NCI-H1694 (cell line): Measurements from ENCODE around the gene MTRFR.
"Not testable (repeated sequence)": the region's sequence is repeated elsewhere in the genome, so short reads cannot be mapped to it uniquely, and the experiment has no call there.

ENCODE experiments used
- DNase-seq: peaks from one replicate; lab custom pipeline; 2025; lab: John Stamatoyannopoulos, UW

The MTRFR gene

GRCh38 chr12:123248996-123249741, 15.9 kb downstream of the MTRFR start:
- not testable (repeated sequence) for DNase-seq

GRCh38 chr12:123250471-123251383, 17.5 kb downstream of the MTRFR start:
- DNase-seq = peak; percentile 93

DNA sequence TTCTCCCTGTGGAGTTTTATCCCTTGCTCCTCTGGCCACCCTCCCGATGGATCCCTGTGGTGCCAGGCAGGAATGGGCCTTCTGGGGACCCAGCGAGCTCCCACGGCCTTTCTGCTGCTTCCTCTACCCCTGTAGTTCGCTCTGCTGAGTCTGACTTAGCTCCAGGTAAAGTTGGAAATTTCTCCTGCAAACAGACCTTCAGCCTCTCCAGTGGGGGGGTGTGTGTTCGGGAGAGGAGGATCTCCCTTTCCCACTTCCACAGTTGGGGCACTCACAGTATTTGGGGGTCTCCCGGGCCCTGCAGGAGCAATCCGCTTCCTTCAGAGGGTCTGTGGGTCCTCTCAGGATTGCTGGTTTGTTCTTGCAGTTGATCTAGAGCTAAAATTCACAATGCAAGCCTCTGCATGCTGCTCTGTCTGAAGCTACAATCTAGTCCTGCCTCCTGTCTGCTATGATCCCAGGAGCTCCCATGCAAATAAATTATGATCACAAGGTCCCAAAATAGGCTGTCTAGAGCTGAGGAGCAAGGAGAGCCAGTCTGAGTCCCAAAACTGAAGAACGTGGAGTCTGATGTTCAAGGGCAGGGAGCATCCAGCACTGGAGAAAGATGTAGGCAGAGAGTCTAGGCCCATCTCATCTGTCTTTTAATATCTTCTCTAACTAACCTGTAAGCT, 18.3 kb downstream of the MTRFR start:
- peak; percentile 49 for DNase-seq

DNA sequence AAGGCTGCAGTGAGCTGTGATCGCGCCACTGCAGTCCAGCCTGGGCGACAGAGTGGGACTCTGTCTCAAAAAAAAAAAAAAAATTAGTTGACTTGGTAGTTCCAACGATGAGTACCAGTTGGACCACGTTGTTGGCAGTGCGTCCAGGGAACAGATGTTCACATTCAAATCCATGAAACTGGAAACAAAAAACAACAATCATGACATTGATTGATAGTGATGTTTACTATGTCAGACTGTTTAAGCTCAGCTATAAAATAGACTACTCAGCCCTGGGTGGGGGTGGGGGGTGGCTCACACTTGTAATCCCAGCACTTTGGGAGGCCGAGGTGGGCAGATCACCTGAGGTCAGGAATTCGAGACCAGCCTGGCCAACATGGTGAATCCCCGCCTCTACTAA, 19.1 kb downstream of the MTRFR start:
- DNase-seq = peak; percentile 92

DNA sequence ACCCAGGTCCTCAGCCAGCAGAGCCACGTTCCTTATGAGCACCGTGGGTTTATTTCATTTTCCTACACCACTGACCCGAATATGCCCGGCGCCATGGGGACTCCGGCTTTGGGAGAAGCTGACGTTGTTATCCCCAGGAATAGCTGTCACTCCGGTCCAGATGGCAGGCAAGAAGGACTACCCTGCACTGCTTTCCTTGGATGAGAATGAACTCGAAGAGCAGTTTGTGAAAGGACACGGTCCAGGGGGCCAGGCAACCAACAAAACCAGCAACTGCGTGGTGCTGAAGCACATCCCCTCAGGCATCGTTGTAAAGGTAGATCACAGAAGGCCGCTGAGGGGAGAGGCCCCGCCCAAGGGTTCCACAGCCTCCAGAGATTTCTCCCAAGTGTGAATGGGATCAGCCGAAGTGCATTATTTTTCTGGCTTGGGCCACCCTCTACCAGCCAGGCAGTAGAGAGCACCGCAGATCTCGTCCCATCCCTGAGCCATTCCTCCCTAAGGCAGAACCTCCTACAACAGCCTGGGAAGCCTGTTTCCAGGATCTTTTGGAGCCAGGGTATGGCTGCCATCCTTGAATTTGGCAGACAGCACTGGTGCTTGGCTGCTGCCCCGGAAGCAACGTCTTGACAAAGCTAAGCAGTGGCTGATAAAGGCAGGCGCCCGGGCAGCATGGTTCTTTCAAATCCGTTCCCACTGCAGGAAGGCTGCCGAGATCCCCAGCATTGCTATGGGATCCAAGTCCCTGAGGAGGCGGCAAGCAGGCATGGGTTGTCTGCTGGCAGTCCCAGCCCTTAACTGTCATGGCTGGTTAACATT, 20.6 kb downstream of the MTRFR start:
- peak; percentile 45 for DNase-seq

DNA sequence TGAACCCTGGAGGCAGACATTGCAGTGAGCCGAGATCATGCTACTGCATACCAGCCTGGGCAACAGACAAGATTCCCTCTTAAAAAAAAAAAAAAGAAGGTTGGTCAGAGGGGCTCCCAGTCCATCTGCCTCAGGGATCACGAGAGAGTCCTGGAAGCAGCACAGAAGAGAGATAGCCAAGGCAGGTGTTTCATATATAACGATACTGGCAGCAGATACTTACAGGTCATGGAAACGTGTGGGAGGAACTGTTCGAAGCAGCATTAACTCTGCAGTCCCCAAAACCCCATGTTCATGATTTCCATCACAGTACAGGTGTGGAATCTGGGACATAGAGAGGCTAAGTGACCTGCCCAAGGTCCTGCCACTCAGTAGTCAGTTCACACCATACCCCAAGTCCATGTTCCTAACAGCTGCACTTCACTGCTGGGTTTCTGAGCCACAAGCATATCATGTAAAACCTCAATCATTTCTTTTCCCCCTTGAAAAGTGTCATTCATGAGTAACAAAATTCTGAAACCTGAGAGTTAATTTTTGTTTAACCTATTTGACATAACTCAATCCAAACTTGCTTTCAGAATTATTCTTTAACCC, 21.7 kb downstream of the MTRFR start:
- DNase-seq = no peak

- no peak for DNase-seq
Observed at GRCh38 chr12:123258593-123258992, 25.4 kb downstream of the MTRFR start.

DNA sequence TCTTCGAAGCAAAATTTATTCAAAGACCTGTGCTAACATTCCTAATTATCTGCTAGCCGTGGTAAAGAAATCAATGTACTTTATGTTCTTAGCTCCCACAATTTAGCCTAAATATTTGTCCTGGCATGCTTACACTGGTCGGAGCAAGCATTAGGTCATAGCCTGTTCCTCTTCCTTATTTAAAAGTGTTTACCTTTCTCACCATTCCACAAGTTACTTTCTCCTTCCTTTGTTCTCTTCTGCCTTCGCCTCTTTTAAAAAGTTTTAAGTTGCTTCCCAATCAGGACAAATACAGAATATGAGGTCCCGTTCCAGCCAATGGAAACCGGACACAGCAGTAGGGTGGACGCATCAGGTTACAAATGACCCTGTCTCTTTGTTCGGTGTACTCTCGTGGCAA, 26.8 kb downstream of the MTRFR start:
- DNase-seq = no peak

DNA sequence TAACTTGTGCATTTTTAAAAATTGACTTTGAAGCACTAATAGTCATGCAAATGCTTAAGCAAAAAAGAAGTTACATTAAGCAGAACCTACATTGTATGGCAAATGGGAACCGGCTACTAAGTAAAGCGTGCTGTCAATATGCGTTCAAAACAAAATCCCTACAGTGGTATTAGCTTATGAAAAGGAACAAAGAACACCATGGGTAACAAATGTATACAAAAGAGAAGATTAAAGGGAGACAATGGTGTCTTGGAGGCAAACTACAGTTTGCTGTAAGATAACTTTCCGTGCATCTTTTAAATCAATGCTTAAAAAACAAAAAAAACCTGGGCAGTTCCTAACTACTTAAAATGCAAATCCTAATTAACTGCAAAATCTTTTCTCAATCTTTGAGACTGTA, 28.0 kb downstream of the MTRFR start:
- DNase-seq = no peak

GRCh38 chr12:123263196-123263817, 30.1 kb downstream of the MTRFR start:
- no peak for DNase-seq

GRCh38 chr12:123264642-123265041, 31.4 kb downstream of the MTRFR start:
- no peak for DNase-seq

DNA sequence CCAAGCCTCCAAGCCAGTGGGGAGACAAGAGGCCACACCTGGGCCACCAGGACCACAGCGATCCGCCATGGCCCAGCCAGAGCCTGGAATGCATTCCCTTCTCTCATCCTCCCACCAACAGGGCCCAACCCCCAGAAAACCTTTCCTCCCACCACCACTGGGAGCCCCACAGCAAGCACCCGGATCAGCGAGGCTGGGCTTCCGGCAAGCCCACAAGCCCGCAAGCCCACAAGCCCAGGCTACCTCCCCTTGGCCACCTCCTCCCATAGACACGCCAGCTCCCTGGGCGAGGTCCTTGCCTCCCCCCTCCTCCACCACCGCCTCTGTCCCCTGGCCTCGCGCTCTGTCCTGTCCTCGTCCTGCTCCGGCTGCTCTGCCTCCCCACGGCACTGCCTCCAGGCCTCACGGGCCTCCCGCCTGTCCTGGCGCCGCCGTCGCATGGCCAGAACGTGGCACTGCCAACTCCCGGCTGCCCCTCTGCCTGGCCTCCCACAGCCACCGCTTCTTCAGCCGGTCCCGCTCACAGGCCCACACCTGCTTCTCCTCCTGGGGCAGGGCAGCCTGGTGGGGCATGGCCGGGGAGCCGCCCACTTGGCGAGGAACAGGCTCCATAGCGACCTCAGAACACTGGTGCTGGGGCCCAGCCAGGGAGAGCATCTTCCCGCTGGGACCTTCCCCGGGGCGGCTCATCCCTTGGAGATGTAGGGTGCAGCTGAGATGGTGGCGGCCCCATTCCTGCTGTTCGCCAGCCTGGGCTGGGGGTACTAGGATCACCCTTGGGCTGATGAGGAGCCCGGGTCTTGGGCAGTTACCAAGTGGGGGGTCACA, 32.8 kb downstream of the MTRFR start:
- DNase-seq = no peak

DNA sequence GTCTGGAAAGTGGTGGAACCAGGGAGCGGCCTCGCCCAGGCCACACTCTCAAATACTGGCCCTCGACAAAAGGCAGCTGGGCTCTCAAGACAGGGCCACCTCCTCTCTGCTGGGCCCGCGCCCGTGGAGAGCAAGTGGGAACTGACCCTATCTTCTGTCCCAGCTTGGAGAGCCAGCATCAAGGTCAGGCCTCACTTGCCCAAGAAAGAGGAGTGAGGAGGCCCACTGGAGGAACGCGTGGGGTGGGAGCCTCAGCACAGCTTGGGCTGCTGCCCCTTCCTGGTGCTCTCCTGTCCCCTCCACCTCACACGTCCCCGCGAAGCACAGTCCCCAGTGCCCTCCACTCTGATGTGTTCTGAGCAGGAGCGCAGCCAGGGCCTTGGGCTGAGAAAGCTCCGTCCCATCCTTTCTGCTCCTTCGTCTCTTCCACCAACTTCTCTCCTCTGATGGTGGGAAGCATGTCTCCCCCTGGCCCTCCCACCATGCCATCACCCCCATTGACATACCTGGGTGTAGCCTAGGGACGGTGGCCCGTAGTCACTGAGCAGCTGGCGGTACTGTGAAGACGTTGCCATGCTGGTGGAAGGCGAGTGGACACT, 33.5 kb downstream of the MTRFR start:
- DNase-seq = no peak

GRCh38 chr12:123267335-123267920, 34.2 kb downstream of the MTRFR start:
- no peak for DNase-seq

- peak; percentile 74 for DNase-seq
Observed at GRCh38 chr12:123267991-123268843, 35.0 kb downstream of the MTRFR start.

DNA sequence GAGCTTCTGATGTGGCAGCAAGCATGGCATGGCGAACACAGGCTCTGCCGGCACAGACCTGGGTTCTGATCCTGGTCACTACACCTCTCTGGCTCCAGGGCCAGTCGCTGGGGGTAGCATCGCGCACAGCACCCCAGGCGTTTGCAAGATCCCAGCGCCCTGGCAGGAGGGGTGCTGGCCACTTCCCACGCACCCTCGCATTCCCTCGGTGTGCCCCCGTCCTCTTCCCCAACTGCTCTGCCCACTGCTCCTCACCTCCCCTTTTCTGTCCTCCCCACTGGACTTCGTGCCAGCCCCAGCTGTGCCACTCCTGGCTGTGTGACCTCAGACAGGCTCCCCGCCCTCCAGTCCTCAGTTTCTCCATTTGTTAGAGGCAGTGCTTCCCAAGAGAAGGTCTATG, 35.6 kb downstream of the MTRFR start:
- no peak for DNase-seq

DNA sequence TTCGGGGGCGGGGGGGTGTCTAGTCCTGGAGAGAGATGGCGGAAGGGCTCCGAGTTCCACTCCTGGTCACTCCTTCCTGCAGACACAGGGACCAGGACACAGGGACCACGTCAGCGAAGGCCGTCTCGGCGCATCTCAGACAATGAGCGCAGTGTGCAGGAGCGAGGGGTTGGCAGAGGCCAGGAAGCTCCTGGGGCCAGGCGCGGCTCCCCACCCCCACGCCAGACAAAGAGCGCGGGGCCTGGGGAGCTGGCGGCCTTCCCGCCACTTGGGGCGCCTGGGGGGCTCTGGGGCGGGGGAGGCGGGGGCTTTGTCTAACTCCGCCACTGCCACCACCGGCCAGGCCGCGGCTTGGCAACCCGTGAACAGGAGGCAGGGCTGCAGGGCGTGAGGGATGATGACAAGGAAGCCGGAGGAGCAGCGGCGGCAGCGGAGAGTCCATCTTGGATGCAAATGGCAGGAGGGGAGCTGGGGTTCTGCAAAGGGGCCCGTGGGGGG, 36.2 kb downstream of the MTRFR start:
- DNase-seq = peak; percentile 67

DNA sequence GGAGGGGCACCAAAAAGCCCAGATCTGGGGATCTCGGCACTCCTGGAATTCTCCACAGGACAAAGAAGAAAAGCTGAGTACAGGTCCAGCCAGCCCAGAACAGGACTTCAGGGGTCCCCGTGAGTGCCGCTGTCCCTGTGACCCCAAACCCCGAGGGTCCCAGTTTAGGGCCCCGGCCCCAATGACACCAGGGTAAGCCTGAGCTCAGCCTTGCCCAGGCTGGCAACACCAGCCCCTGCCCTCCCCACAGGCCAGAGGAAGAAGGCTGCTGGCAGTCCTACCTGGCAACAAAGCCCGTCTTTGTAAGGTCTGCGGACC, 36.6 kb downstream of the MTRFR start:
- no peak for DNase-seq
